GM12878 (cell line): ENCODE measurements around the gene DHCR7. TPM values are rescaled to one million over a fixed set of nuclear protein-coding genes. Genes with fewer than 3 reads are reported as not detected.

Source experiments
- ATAC-seq: fragments of 200-7000 bp; cut with Tn5 transposase; 3 replicates; pipeline ENCODE4 v1.9.1; 2020; ENCODE audit warnings: mild to moderate bottlenecking, moderate library complexity
- BruUV-seq: library from RNA; stranded (reverse); fragments of 400-500 nt; replicated peaks from 2 replicates; lab custom pipeline; 2021; lab: Mats Ljungman, UMichigan
- CTCF ChIA-PET: fragments of 300-600 bp; sonication (Branson Sonifier 250); formaldehyde crosslinking; extraction: SDS; loops from one replicate; lab custom pipeline; 2021; ENCODE audit warnings: inconsistent platforms; lab: Yijun Ruan, JAX
- POLR2A ChIA-PET: fragments of 350-600 bp; formaldehyde crosslinking; extraction: SDS; loops from one replicate; lab custom pipeline; 2021; ENCODE audit warnings: inconsistent platforms; lab: Charles Lee
- RAD21 ChIA-PET: fragments of 300-600 bp; sonication (Branson Sonifier 250); formaldehyde crosslinking; loops from one replicate; lab custom pipeline; 2023; ENCODE audit warnings: antibody characterized with exemption; ENCODE audit not compliant: unreplicated experiment; lab: Charles Lee
- SMC1A ChIA-PET: fragments of 300-600 bp; sonication (Branson Sonifier 250); formaldehyde crosslinking; loops from one replicate; lab custom pipeline; 2023; ENCODE audit not compliant: unreplicated experiment, uncharacterized antibody; lab: Charles Lee
- DNase-seq: peaks from one replicate; pipeline ENCODE4 v3.0.0-alpha.2; 2011; ENCODE audit warnings: low read depth, low spot score
- FAIRE-seq: peaks from 3 replicates; lab custom pipeline; 2011; peaks lifted over from hg19 to GRCh38; lab: Jason Lieb, UNC
- H2AFZ ChIP-seq: 2 replicates; pipeline ENCODE4 v1.6.0; 2011; ENCODE audit warnings: low read depth, low read length, control low read depth; ENCODE audit not compliant: control insufficient read depth
- H3K27ac ChIP-seq: 2 replicates; pipeline ENCODE4 v1.5.1; 2011; ENCODE audit warnings: control low read depth; ENCODE audit not compliant: control insufficient read depth, insufficient read depth
- H3K27me3 ChIP-seq, 2 experiments: replicated peaks in 1 of 2; 2 replicates each; pipeline versions ENCODE4 v1.6.0 to v1.6.1; 2011; ENCODE audit warnings: low read length in 1 of 2; ENCODE audit not compliant: control insufficient read depth in 2 of 2, insufficient read depth in 2 of 2
- H3K36me3 ChIP-seq, 2 experiments: 2 replicates each; pipeline ENCODE4 v1.5.1; 2011; ENCODE audit warnings: low read length in 1 of 2; ENCODE audit not compliant: control insufficient read depth in 2 of 2, insufficient read depth in 2 of 2
- H3K4me1 ChIP-seq: 2 replicates; pipeline ENCODE4 v1.6.1; 2011; ENCODE audit warnings: mild to moderate bottlenecking, low read length, moderate library complexity, mixed read lengths; ENCODE audit not compliant: control insufficient read depth, insufficient read depth
- H3K4me2 ChIP-seq: 2 replicates; pipeline ENCODE4 v1.6.0; 2011; ENCODE audit warnings: control low read depth; ENCODE audit not compliant: control insufficient read depth, insufficient read depth
- H3K4me3 ChIP-seq: fragments of 200-600 bp; sonication (generic); 2 replicates; pipeline ENCODE4 v1.5.1; 2016
- H3K79me2 ChIP-seq: 2 replicates; pipeline ENCODE4 v1.6.0; 2011; ENCODE audit warnings: low read length; ENCODE audit not compliant: control insufficient read depth, insufficient read depth
- H3K9ac ChIP-seq: 2 replicates; pipeline ENCODE4 v1.8.0; 2011; ENCODE audit warnings: low read length, control low read depth, mixed read lengths; ENCODE audit not compliant: control insufficient read depth, insufficient read depth
- H3K9me3 ChIP-seq: replicated peaks from 3 replicates; pipeline ENCODE4 v1.5.1; 2011; ENCODE audit warnings: mild to moderate bottlenecking, low read length; ENCODE audit not compliant: control insufficient read depth, insufficient read depth
- H4K20me1 ChIP-seq: 2 replicates; pipeline ENCODE4 v1.6.0; 2011; ENCODE audit not compliant: control insufficient read depth, insufficient read depth
- BCL3 ChIP-seq: IDR thresholded peaks from 2 replicates; pipeline ENCODE4 v1.6.1; 2011; ENCODE audit warnings: borderline replicate concordance, low read depth, mild to moderate bottlenecking, moderate library complexity, low read length; ENCODE audit not compliant: insufficient read depth, poor library complexity, severe bottlenecking
- CBFB ChIP-seq: IDR thresholded peaks from 2 replicates; pipeline ENCODE4 v1.6.1; 2016; ENCODE audit warnings: antibody characterized with exemption, low read depth
- EGR1 ChIP-seq, 2 experiments: IDR thresholded peaks; 1 replicate in 1 of 2; 2 replicates in 1 of 2; pipeline ENCODE4 v1.6.1; 2011 to 2012; ENCODE audit warnings: low read depth in 2 of 2, low read length in 2 of 2, borderline replicate concordance in 1 of 2, mild to moderate bottlenecking in 1 of 2, moderate library complexity in 1 of 2
- MEF2A ChIP-seq: IDR thresholded peaks from 2 replicates; pipeline ENCODE4 v1.6.1; 2011; ENCODE audit warnings: low read depth, mild to moderate bottlenecking, low read length, moderate library complexity; ENCODE audit not compliant: insufficient read depth
- NFIC ChIP-seq: IDR thresholded peaks from 2 replicates; pipeline ENCODE4 v1.6.1; 2012; ENCODE audit warnings: low read depth, mild to moderate bottlenecking, inconsistent platforms, low read length, moderate library complexity
- NR2C2 ChIP-seq: IDR thresholded peaks from 2 replicates; pipeline ENCODE4 v1.6.1; 2011; ENCODE audit warnings: borderline replicate concordance, low read depth; ENCODE audit not compliant: control insufficient read depth, insufficient read length
- SMAD1 ChIP-seq: fragments of 450-650 bp; IDR thresholded peaks from 2 replicates; pipeline ENCODE4 v1.6.1; 2018; ENCODE audit warnings: mild to moderate bottlenecking, low read depth; ENCODE audit not compliant: partially characterized antibody
- WGBS: methylation state at CpG from one replicate; pipeline ENCODE4 v1.1.6; 2016; ENCODE audit warnings: low lambda C conversion rate; ENCODE audit not compliant: insufficient replicate concordance, insufficient coverage; ENCODE audit errors: missing lambda C conversion rate; 5-methylcytosine and 5-hydroxymethylcytosine counted together
- in situ Hi-C: fragments of 300-500 bp; cut with MboI; formaldehyde crosslinking; loops from 9 replicates; pipeline ENCODE4 v1.14.3; 2018; ENCODE audit warnings: mixed read lengths
- intact Hi-C: fragments of 100-400 bp; cut with micrococcal nuclease; formaldehyde crosslinking; loops from one replicate; pipeline ENCODE4 v1.14.2; 2022; ENCODE audit not compliant: unreplicated experiment
- polyA plus RNA-seq, 11 experiments: library from polyadenylated mRNA; depleted of rRNA in 4 of 11; unstranded in 6 of 11; stranded (reverse) in 5 of 11; fragments of >200 nt; fragmentation: Nextera tagmentation in 4 of 11; fragmentation: Illumina TruSeq in 1 of 11; extraction: Ambion mirVana in 4 of 11; extraction: Trizol in 1 of 11; gene quantifications; 1 replicate in 1 of 11; 2 replicates in 10 of 11; pipeline versions ENCODE4 v1.2.1 to v1.2.3, GENCODE V29; 2011 to 2016; ENCODE audit warnings: inconsistent platforms in 2 of 11, missing spikeins in 2 of 11, low read depth in 1 of 11
- total RNA-seq, 4 experiments: library from RNA; depleted of rRNA in 3 of 4; stranded (reverse); fragments of >200 nt in 3 of 4; fragmentation: Illumina TruSeq in 1 of 4; extraction: Trizol in 1 of 4; gene quantifications; 2 replicates each; pipeline versions ENCODE4 v1.2.1 to v1.2.3, GENCODE V29; 2013 to 2021

DHCR7 gene
- total and polyA plus RNA-seq, 10 of the 15 experiments (the other 5 are each of a cell fraction or from before 2014, with no cell fraction given), result 4.2 to 115 (median 57.8) TPM

- ChIA-PET RAD21 (no interaction called here), CTCF (no interaction called here), POLR2A (no interaction called here), SMC1A (no interaction called here)
- no peaks in the 10 kb centered on the region for H3K4me1 ChIP-seq
- no peak for ATAC-seq
- H3K4me2 ChIP-seq, result no peak overlapping the region
- H3K27me3 ChIP-seq, result no peaks in the 10 kb centered on the region
- BruUV-seq, result no TSS peak
- H3K79me2 ChIP-seq, result no peaks in the 10 kb centered on the region
- 96% methylated on average over 18 of the region's 18 CpGs for WGBS
- no peak overlapping the region for H3K9ac ChIP-seq
- no peak for FAIRE-seq
- no peak overlapping the region for H3K4me3 ChIP-seq
- TF ChIP-seq EGR1 (IDR thresholded peaks at IDR 0.05; ENCODE audit: borderline replicate concordance in 1 of 2, low read depth in 2 of 2, low read length in 2 of 2), result no peak
- TF ChIP-seq SMAD1, result no peak
- TF ChIP-seq BCL3, result no peak
- TF ChIP-seq NR2C2, result no peak
- no peak for TF ChIP-seq NFIC
- TF ChIP-seq MEF2A, result no peak
- no peak for TF ChIP-seq CBFB
- intact Hi-C loops, result no loop called here
- DNase-seq, result no peak
- H3K9me3 ChIP-seq, result no peaks in the 10 kb centered on the region
- no peak overlapping the region for H2AFZ ChIP-seq
- in situ Hi-C loops, result no loop called here
- no peak overlapping the region for H3K27ac ChIP-seq
- H3K36me3 ChIP-seq, result peaks cover 32 to 40% of the 10 kb centered on the region in 2 experiments
- no peaks in the 10 kb centered on the region for H4K20me1 ChIP-seq
These were observed 34.0 kb upstream of the DHCR7 start for GRCh38 chr11:71482216-71482615.
